ENCODE results near the gene CALN1.

CALN1 gene

GRCh38 chr7:72038022-72038732 is 374.0 kb downstream of the CALN1 start:
- DNase-seq (ENCODE audit: low read depth in 2 of 2), result no peak

GRCh38 chr7:72037516-72037915 is 374.6 kb downstream of the CALN1 start:
- no peak for DNase-seq (ENCODE audit: low read depth in 2 of 2)

GRCh38 chr7:72035266-72035665 is 376.9 kb downstream of the CALN1 start:
- no peak for DNase-seq (ENCODE audit: low read depth in 2 of 2)

- no peak for DNase-seq (ENCODE audit: low read depth in 2 of 2)
Observed at GRCh38 chr7:72032934-72033333, 379.2 kb downstream of the CALN1 start.

GRCh38 chr7:72030994-72031667 is 381.0 kb downstream of the CALN1 start:
- no peak for DNase-seq (ENCODE audit: low read depth in 2 of 2)

- DNase-seq (ENCODE audit: low read depth in 2 of 2), result no peak
Observed at GRCh38 chr7:72028267-72028666, 383.9 kb downstream of the CALN1 start.

- no peak for DNase-seq (ENCODE audit: low read depth in 2 of 2)
Observed at GRCh38 chr7:72025381-72025960, 386.7 kb downstream of the CALN1 start.

GRCh38 chr7:72023926-72024325 is 388.2 kb downstream of the CALN1 start:
- DNase-seq (ENCODE audit: low read depth in 2 of 2), result no peak

GRCh38 chr7:72021716-72022115 is 390.4 kb downstream of the CALN1 start:
- DNase-seq (ENCODE audit: low read depth in 2 of 2), result no peak

- DNase-seq (ENCODE audit: low read depth in 2 of 2), result no peak
Observed at GRCh38 chr7:72020311-72020710, 391.8 kb downstream of the CALN1 start.

- DNase-seq (ENCODE audit: low read depth in 2 of 2), result no peak
Observed at GRCh38 chr7:72019436-72019835, 392.7 kb downstream of the CALN1 start.

- DNase-seq (ENCODE audit: low read depth in 2 of 2), result no peak
Observed at GRCh38 chr7:72017756-72018155, 394.4 kb downstream of the CALN1 start.

GRCh38 chr7:72016574-72016973 is 395.6 kb downstream of the CALN1 start:
- DNase-seq (ENCODE audit: low read depth in 2 of 2), result no peak

GRCh38 chr7:72015136-72015535 is 397.0 kb downstream of the CALN1 start:
- no peak for DNase-seq (ENCODE audit: low read depth in 2 of 2)

GRCh38 chr7:72007018-72007417 is 405.1 kb downstream of the CALN1 start:
- DNase-seq (ENCODE audit: low read depth in 2 of 2), result no peak

GRCh38 chr7:72003236-72003635 is 408.9 kb downstream of the CALN1 start:
- DNase-seq (ENCODE audit: low read depth in 2 of 2), result no peak

GRCh38 chr7:71996141-71996540 is 416.0 kb downstream of the CALN1 start:
- DNase-seq (ENCODE audit: low read depth in 2 of 2), result no peak

- no peak for DNase-seq (ENCODE audit: low read depth in 2 of 2)
Observed at GRCh38 chr7:71995111-71995510, 417.0 kb downstream of the CALN1 start.

- no peak for DNase-seq (ENCODE audit: low read depth in 2 of 2)
Observed at GRCh38 chr7:71991586-71991985, 420.6 kb downstream of the CALN1 start.

GRCh38 chr7:71990138-71990462 is 422.0 kb downstream of the CALN1 start:
- DNase-seq (ENCODE audit: low read depth in 2 of 2), result no peak

GRCh38 chr7:71988201-71988600 is 423.9 kb downstream of the CALN1 start:
- DNase-seq (ENCODE audit: low read depth in 2 of 2), result no peak

- DNase-seq (ENCODE audit: low read depth in 2 of 2), result no peak
Observed at GRCh38 chr7:71987200-71987767, 424.9 kb downstream of the CALN1 start.

GRCh38 chr7:71984348-71984747 is 427.8 kb downstream of the CALN1 start:
- no peak for DNase-seq (ENCODE audit: low read depth in 2 of 2)
